Endothelial cell of umbilical vein (primary cell): Measurements from ENCODE around the gene DHRS12. TPM values are rescaled to one million over a fixed set of nuclear protein-coding genes. Genes with fewer than 3 reads are reported as not detected.

Experiments used
- BruUV-seq: library from RNA; stranded (reverse); fragments of 400-500 nt; replicated peaks from 2 replicates; lab custom pipeline; 2021; lab: Mats Ljungman, UMichigan
- CTCF ChIA-PET: fragments of 300-600, 350-600 bp; sonication (Branson Sonifier 250); formaldehyde crosslinking; loops from one replicate; lab custom pipeline; 2021; ENCODE audit warnings: antibody characterized with exemption, inconsistent platforms; lab: Charles Lee
- POLR2A ChIA-PET: fragments of 300-600, 350-600 bp; sonication (Branson Sonifier 250); formaldehyde crosslinking; loops from one replicate; lab custom pipeline; 2021; ENCODE audit warnings: antibody characterized with exemption, inconsistent platforms; lab: Charles Lee
- DNase-seq: peaks from one replicate; pipeline ENCODE4 v3.0.0-alpha.2; 2011; ENCODE audit warnings: low read depth, low spot score
- FAIRE-seq: peaks from 2 replicates; lab custom pipeline; 2011; peaks lifted over from hg19 to GRCh38; lab: Jason Lieb, UNC
- H2AFZ ChIP-seq: 2 replicates; pipeline ENCODE4 v1.6.0; 2012; ENCODE audit warnings: low read depth, low read length, control low read depth, inconsistent platforms
- H3K27ac ChIP-seq: 2 replicates; pipeline ENCODE4 v1.5.1; 2011; ENCODE audit warnings: low read depth, mild to moderate bottlenecking, control low read depth, low read length, moderate library complexity; ENCODE audit not compliant: insufficient read depth
- H3K27me3 ChIP-seq, 2 experiments: 2 replicates each; pipeline versions ENCODE4 v1.6.0 to v1.6.1; 2011; ENCODE audit warnings: low read length in 2 of 2, mixed read lengths in 1 of 2; ENCODE audit not compliant: control insufficient read depth in 2 of 2, insufficient read depth in 2 of 2
- H3K36me3 ChIP-seq, 2 experiments: 2 replicates in 1 of 2; 3 replicates in 1 of 2; pipeline ENCODE4 v1.5.1; 2011; ENCODE audit warnings: low read length in 2 of 2, mild to moderate bottlenecking in 1 of 2, moderate library complexity in 1 of 2; ENCODE audit not compliant: control insufficient read depth in 2 of 2, insufficient read depth in 2 of 2; ENCODE audit errors: extremely low read depth in 1 of 2
- H3K4me1 ChIP-seq: 3 replicates; pipeline ENCODE4 v1.5.1; 2011; ENCODE audit warnings: mild to moderate bottlenecking, low read length; ENCODE audit not compliant: control insufficient read depth, insufficient read depth; ENCODE audit errors: extremely low read depth
- H3K4me2 ChIP-seq: 2 replicates; pipeline ENCODE4 v1.6.1; 2011; ENCODE audit warnings: low read length, control low read depth, mixed read lengths; ENCODE audit not compliant: insufficient read depth
- H3K4me3 ChIP-seq, 3 experiments: fragments of 200-600 bp in 1 of 3; sonication (generic), shearing (Covaris generic) in 1 of 3; replicated peaks in 1 of 3; 2 replicates each; pipeline ENCODE4 v1.5.1; 2011 to 2016; ENCODE audit warnings: control low read depth in 3 of 3, low read length in 3 of 3, mild to moderate bottlenecking in 2 of 3, inconsistent platforms in 1 of 3, low read depth in 1 of 3, moderate library complexity in 1 of 3; ENCODE audit not compliant: insufficient read depth in 1 of 3
- H3K79me2 ChIP-seq: 2 replicates; pipeline ENCODE4 v1.6.0; 2012; ENCODE audit warnings: low read length, inconsistent platforms; ENCODE audit not compliant: control insufficient read depth, insufficient read depth
- H3K9ac ChIP-seq: replicated peaks from 2 replicates; pipeline ENCODE3; 2011; ENCODE audit warnings: low read length, control low read depth; ENCODE audit not compliant: insufficient read depth; ENCODE audit errors: extremely low read depth
- H3K9me1 ChIP-seq: replicated peaks from 3 replicates; pipeline ENCODE4 v1.6.0; 2011; ENCODE audit warnings: mild to moderate bottlenecking, low read length; ENCODE audit not compliant: control insufficient read depth, insufficient read depth; ENCODE audit errors: extremely low read depth
- H3K9me3 ChIP-seq: replicated peaks from 2 replicates; pipeline ENCODE4 v1.5.1; 2012; ENCODE audit warnings: low read length, inconsistent platforms; ENCODE audit not compliant: control insufficient read depth, insufficient read depth
- H4K20me1 ChIP-seq: replicated peaks from 2 replicates; pipeline ENCODE3; 2011; ENCODE audit warnings: mild to moderate bottlenecking, low read length; ENCODE audit not compliant: control insufficient read depth, insufficient read depth; ENCODE audit errors: extremely low read depth
- FOS ChIP-seq: IDR thresholded peaks from 2 replicates; pipeline ENCODE4 v1.6.1; 2011; ENCODE audit warnings: mild to moderate bottlenecking, low read length, moderate library complexity, borderline replicate concordance; ENCODE audit not compliant: insufficient read depth
- JUN ChIP-seq: IDR thresholded peaks from 2 replicates; pipeline ENCODE4 v1.6.1; 2011; ENCODE audit warnings: borderline replicate concordance, low read depth; ENCODE audit not compliant: insufficient read length, insufficient read depth
- MYC ChIP-seq: IDR thresholded peaks from one replicate; pipeline ENCODE4 v1.6.1; 2011; ENCODE audit warnings: mild to moderate bottlenecking, low read depth, low read length
- POLR2A ChIP-seq: IDR thresholded peaks from 2 replicates; pipeline ENCODE4 v1.6.1; 2012; ENCODE audit warnings: low read depth, mild to moderate bottlenecking, control low read depth, low read length
- POLR2AphosphoS5 ChIP-seq: IDR thresholded peaks from 2 replicates; pipeline ENCODE4 v1.6.1; 2012; ENCODE audit warnings: low read depth, mild to moderate bottlenecking, control low read depth, low read length, moderate library complexity; ENCODE audit not compliant: insufficient read depth
- dilution Hi-C: fragments of 300-500 bp; cut with MboI; formaldehyde crosslinking; loops from one replicate; pipeline ENCODE4 v1.15.0; 2019; ENCODE audit warnings: low sequenced_read_pairs; ENCODE audit not compliant: extremely low pct_ligation_motif_present
- intact Hi-C: fragments of 100-400 bp; cut with micrococcal nuclease; formaldehyde crosslinking; loops from one replicate; pipeline ENCODE4 v1.10.0; 2022
- polyA plus RNA-seq, 4 experiments: library from polyadenylated mRNA; depleted of rRNA in 3 of 4; stranded (reverse) in 3 of 4; unstranded in 1 of 4; fragments of >200 nt; gene quantifications; 2 replicates each; pipeline versions ENCODE4 v1.2.1 to v1.2.3, GENCODE V29; 2011 to 2012; ENCODE audit warnings: missing spikeins in 1 of 4
- total RNA-seq: library from RNA; stranded (reverse); gene quantifications from 2 replicates; pipeline ENCODE4 v1.2.3, GENCODE V29; 2021
- TF ChIP-seq, protein P1 (sequence below), 2 donors: IDR thresholded peaks; 1 replicate in 1 of 2; 2 replicates in 1 of 2; pipeline ENCODE4 v1.5.1; 2011; ENCODE audit warnings: low read length in 2 of 2, mild to moderate bottlenecking in 2 of 2, moderate library complexity in 2 of 2, control low read depth in 1 of 2, inconsistent platforms in 1 of 2, low read depth in 1 of 2; ENCODE audit not compliant: insufficient read depth in 1 of 2; ENCODE audit errors: extremely low read depth in 1 of 2

The DHRS12 gene
- total and polyA plus RNA-seq, 2 donors (not counting 3 experiments of a cell fraction or from before 2014, with no cell fraction given) = 8.9 to 9.1 TPM

DNA sequence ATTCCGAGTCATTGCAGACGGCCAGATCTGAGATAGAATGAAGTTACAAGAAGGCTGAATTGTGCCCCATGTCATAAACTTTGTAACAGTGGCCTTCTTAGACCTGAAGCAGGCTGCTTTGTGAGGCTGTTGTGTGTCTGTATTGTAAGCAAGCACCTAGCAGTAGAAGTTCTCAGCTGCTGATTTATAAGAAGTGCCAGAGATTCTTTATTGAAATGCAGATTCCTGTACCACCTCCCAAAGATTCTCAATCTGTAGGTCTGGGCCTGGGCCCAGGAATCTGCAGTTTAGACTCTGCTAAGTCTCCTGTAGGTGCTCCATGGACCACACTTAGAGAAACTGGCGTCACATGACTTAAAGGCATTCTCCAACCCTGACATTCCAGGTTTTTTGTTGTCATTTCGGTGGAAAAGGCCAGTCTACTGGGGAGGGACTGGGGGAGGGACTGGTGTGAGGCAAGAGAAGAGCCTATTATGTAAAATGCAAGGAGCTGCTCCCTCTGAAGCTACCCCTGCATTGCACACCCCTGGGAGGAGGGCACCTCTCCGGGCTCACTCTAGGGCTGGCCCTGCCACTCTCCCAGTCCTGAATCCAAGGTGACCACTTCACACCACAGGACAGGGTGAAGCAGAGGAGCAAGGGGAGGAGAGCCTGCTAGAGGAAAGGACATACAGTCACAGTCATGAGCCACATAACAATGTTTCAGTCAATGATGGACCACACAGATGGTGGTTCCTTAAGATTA lies 41.8 kb upstream of the DHRS12 start:
- POLR2A ChIA-PET = interaction anchor here (0.5 kb wide), 1 partner anchor 297 kb away, joined by 6 read pairs; no protein-coding TSS in a partner anchor
- Histone ChIP-seq H3K27ac (no peak overlapping the region), H4K20me1 (no peaks in the 10 kb centered on the region), H3K36me3 (no peaks in the 10 kb centered on the region), H3K9ac (no peak overlapping the region), H3K27me3 (peaks cover 6 to 11% of the 10 kb centered on the region in 2 experiments), H2AFZ (peak overlapping the region; percentile 49), H3K9me3 (no peaks in the 10 kb centered on the region), H3K4me1 (peaks cover 9% of the 10 kb centered on the region), H3K4me3 (no peak overlapping the region), H3K79me2 (no peaks in the 10 kb centered on the region), H3K4me2 (no peak overlapping the region), H3K9me1 (no peaks in the 10 kb centered on the region)
- CTCF ChIA-PET = interaction anchor here (0.6 to 3.5 kb wide), 16 partner anchors 8 to 411 kb away, joined by 3 to 29 read pairs (median 5); partner anchors contain the start of genes ALG11 and NEK5
- dilution Hi-C loops = no loop called here
- BruUV-seq = no TSS peak
- FAIRE-seq = no peak
- intact Hi-C loops = loop anchor here (1.0 kb wide), 1 partner anchor 284 kb away; the partner anchor contains the start of gene NEK5
- TF ChIP-seq MYC = no peak
- TF ChIP-seq FOS = no peak
- no peak for TF ChIP-seq POLR2A
- TF ChIP-seq POLR2AphosphoS5 = no peak
- TF ChIP-seq JUN = no peak
- DNase-seq = no peak

GRCh38 chr13:51844862-51845573 lies 41.1 kb upstream of the DHRS12 start, which contains the start of gene TMEM272:
Gene TMEM272, minus strand, starts transcription at chr13:51845177. Its CDS starts 6,647 bp downstream, at chr13:51838530.
- Histone ChIP-seq H3K27ac (no peak within 1 kb of the TSS), H2AFZ (peak within 1 kb of the TSS; percentile 49), H3K4me2 (peak within 1 kb of the TSS; percentile 8), H3K27me3 (peaks cover 6 to 11% of the 10 kb centered on the region in 2 experiments), H3K9ac (no peak within 1 kb of the TSS), H3K36me3 (no peaks in the 10 kb centered on the region), H3K9me1 (no peaks in the 10 kb centered on the region), H3K4me3 (no peak within 1 kb of the TSS), H3K9me3 (no peaks in the 10 kb centered on the region), H4K20me1 (no peaks in the 10 kb centered on the region), H3K79me2 (no peaks in the 10 kb centered on the region), H3K4me1 (peaks cover 9% of the 10 kb centered on the region)
- DNase-seq = peak; percentile 60
- no TSS peak for BruUV-seq
- peak; percentile 78 for FAIRE-seq
- ChIA-PET CTCF (interaction anchor here (0.6 to 3.5 kb wide), 17 partner anchors 9 to 410 kb away, joined by 3 to 29 read pairs (median 5); partner anchors contain the start of genes ALG11 and NEK5), POLR2A (no interaction called here)
- dilution Hi-C loops = no loop called here
- TF ChIP-seq POLR2A = no peak
- TF ChIP-seq, protein P1, sequence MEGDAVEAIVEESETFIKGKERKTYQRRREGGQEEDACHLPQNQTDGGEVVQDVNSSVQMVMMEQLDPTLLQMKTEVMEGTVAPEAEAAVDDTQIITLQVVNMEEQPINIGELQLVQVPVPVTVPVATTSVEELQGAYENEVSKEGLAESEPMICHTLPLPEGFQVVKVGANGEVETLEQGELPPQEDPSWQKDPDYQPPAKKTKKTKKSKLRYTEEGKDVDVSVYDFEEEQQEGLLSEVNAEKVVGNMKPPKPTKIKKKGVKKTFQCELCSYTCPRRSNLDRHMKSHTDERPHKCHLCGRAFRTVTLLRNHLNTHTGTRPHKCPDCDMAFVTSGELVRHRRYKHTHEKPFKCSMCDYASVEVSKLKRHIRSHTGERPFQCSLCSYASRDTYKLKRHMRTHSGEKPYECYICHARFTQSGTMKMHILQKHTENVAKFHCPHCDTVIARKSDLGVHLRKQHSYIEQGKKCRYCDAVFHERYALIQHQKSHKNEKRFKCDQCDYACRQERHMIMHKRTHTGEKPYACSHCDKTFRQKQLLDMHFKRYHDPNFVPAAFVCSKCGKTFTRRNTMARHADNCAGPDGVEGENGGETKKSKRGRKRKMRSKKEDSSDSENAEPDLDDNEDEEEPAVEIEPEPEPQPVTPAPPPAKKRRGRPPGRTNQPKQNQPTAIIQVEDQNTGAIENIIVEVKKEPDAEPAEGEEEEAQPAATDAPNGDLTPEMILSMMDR (IDR thresholded peaks at IDR 0.05; ENCODE audit: extremely low read depth in 1 of 2, insufficient read depth in 1 of 2, low read depth in 1 of 2, low read length in 2 of 2) = peak; percentile 93 to 97
- no peak for TF ChIP-seq FOS
- intact Hi-C loops = loop anchor here (1.0 kb wide), 1 partner anchor 284 kb away; the partner anchor contains the start of gene NEK5
